Neural cell (in vitro differentiated cells): ENCODE data around the gene HPD. TPM values are rescaled to one million over a fixed set of nuclear protein-coding genes. Genes with fewer than 3 reads are reported as not detected.
A peak's percentile ranks its signal among the peaks of the same experiment; 100 is the strongest.

Experiments
- H2AFZ ChIP-seq: fragments of 200-600, 300-800 bp; sonication (generic), shearing (Covaris generic); 2 replicates; pipeline ENCODE4 v1.6.0; 2014; ENCODE audit warnings: low read depth, mild to moderate bottlenecking, antibody characterized with exemption, low read length, moderate library complexity
- H3F3A ChIP-seq: fragments of 200-600 bp; shearing (Covaris generic); 2 replicates; pipeline ENCODE4 v1.6.1; 2016; ENCODE audit warnings: mild to moderate bottlenecking, moderate library complexity, mixed read lengths, antibody characterized with exemption, low read length; ENCODE audit not compliant: insufficient read depth, poor library complexity, severe bottlenecking
- H3K27ac ChIP-seq: fragments of 200-600, 300-800 bp; sonication (generic), shearing (Covaris generic); 2 replicates; pipeline ENCODE4 v1.5.1; 2014; ENCODE audit warnings: mild to moderate bottlenecking, low read length, moderate library complexity
- H3K27me3 ChIP-seq: fragments of 300-800, 200-600 bp; sonication (generic), shearing (Covaris generic); 2 replicates; pipeline ENCODE4 v1.6.0; 2014; ENCODE audit warnings: mild to moderate bottlenecking, low read depth, low read length, moderate library complexity; ENCODE audit not compliant: insufficient read depth
- H3K36me3 ChIP-seq: fragments of 300-800, 200-600 bp; sonication (generic), shearing (Covaris generic); 2 replicates; pipeline ENCODE4 v1.5.1; 2014; ENCODE audit warnings: mild to moderate bottlenecking, antibody characterized with exemption, low read length, moderate library complexity; ENCODE audit not compliant: insufficient read depth
- H3K4me2 ChIP-seq: fragments of 300-800, 200-600 bp; sonication (generic), shearing (Covaris generic); 2 replicates; pipeline ENCODE4 v1.6.0; 2014; ENCODE audit warnings: mild to moderate bottlenecking, low read length
- H3K4me3 ChIP-seq: fragments of 300-800, 200-600 bp; sonication (generic), shearing (Covaris generic); 2 replicates; pipeline ENCODE4 v1.5.1; 2014; ENCODE audit warnings: mild to moderate bottlenecking, low read length, moderate library complexity
- H3K79me2 ChIP-seq: fragments of 200-600 bp; shearing (Covaris generic); replicated peaks from 2 replicates; pipeline ENCODE4 v1.6.0; 2014; ENCODE audit warnings: mild to moderate bottlenecking, low read length, moderate library complexity; ENCODE audit not compliant: insufficient read depth
- H3K9ac ChIP-seq: fragments of 300-800, 200-600 bp; sonication (generic), shearing (Covaris generic); 2 replicates; pipeline ENCODE4 v1.6.1; 2016; ENCODE audit warnings: mild to moderate bottlenecking, low read length, mixed read lengths
- H3K9me2 ChIP-seq: fragments of 200-600 bp; shearing (Covaris generic); 2 replicates; pipeline ENCODE4 v1.6.1; 2016; ENCODE audit warnings: mild to moderate bottlenecking, low read length, mixed read lengths; ENCODE audit not compliant: insufficient read depth
- H3K9me3 ChIP-seq: fragments of 200-600, 300-800 bp; sonication (generic), shearing (Covaris generic); 2 replicates; pipeline ENCODE4 v1.6.1; 2016; ENCODE audit warnings: mild to moderate bottlenecking, mixed run types, low read length, moderate library complexity, mixed read lengths
- H4K20me1 ChIP-seq: fragments of 200-600 bp; shearing (Covaris generic); 2 replicates; pipeline ENCODE4 v1.6.1; 2016; ENCODE audit warnings: mild to moderate bottlenecking, mixed run types; ENCODE audit not compliant: insufficient read depth
- CTCF ChIP-seq: fragments of 450-650 bp; IDR thresholded peaks from 2 replicates; pipeline ENCODE4 v1.5.1; 2014; ENCODE audit warnings: antibody characterized with exemption, mild to moderate bottlenecking, moderate library complexity; ENCODE audit not compliant: poor library complexity, severe bottlenecking
- EP300 ChIP-seq: fragments of 450-650 bp; conservative IDR thresholded peaks from 2 replicates; pipeline ENCODE4 v1.6.1; 2014; ENCODE audit warnings: antibody characterized with exemption, mild to moderate bottlenecking, moderate library complexity; ENCODE audit not compliant: poor library complexity, severe bottlenecking
- MXI1 ChIP-seq: fragments of 450-650 bp; conservative IDR thresholded peaks from 2 replicates; pipeline ENCODE4 v1.6.1; 2014; ENCODE audit warnings: antibody characterized with exemption, mild to moderate bottlenecking; ENCODE audit not compliant: poor library complexity, severe bottlenecking
- POLR2AphosphoS5 ChIP-seq: IDR thresholded peaks from 2 replicates; pipeline ENCODE4 v1.6.1; 2012
- RAD21 ChIP-seq: fragments of 450-650 bp; conservative IDR thresholded peaks from 2 replicates; pipeline ENCODE4 v1.6.1; 2014; ENCODE audit warnings: antibody characterized with exemption, mild to moderate bottlenecking, moderate library complexity
- REST ChIP-seq: IDR thresholded peaks from 2 replicates; pipeline ENCODE4 v1.6.1; 2012; ENCODE audit warnings: borderline replicate concordance
- SMC3 ChIP-seq: fragments of 450-650 bp; conservative IDR thresholded peaks from 2 replicates; pipeline ENCODE4 v1.6.1; 2014; ENCODE audit warnings: antibody characterized with exemption, mild to moderate bottlenecking, moderate library complexity; ENCODE audit not compliant: poor library complexity
- polyA plus RNA-seq: library from polyadenylated mRNA; depleted of rRNA; stranded (reverse); fragments of >200 nt; gene quantifications from 2 replicates; pipeline ENCODE4 v1.2.3, GENCODE V29; 2014

Gene HPD
- polyA plus RNA-seq, 1 donor from 2014 or later, result not detected

GRCh38 chr12:121812320-121812871 is 46.3 kb downstream of the HPD start:
- Histone ChIP-seq H3K27me3 (no peaks in the 10 kb centered on the region), H3K9me2 (no peaks in the 10 kb centered on the region), H3K27ac (no peak overlapping the region), H3K9me3 (no peaks in the 10 kb centered on the region), H3K79me2 (peaks cover 70% of the 10 kb centered on the region), H3K4me3 (peak overlapping the region; percentile 81), H3K36me3 (no peaks in the 10 kb centered on the region), H2AFZ (no peak overlapping the region), H3K4me2 (peak overlapping the region; percentile 65), H4K20me1 (peaks cover 31% of the 10 kb centered on the region), H3K9ac (peak overlapping the region; percentile 61), H3F3A (no peaks in the 10 kb centered on the region)
- peak; percentile 64 for TF ChIP-seq CTCF
- peak; percentile 27 for TF ChIP-seq MXI1
- no peak for TF ChIP-seq EP300

GRCh38 chr12:121811434-121812319 is 47.0 kb downstream of the HPD start:
- H3F3A ChIP-seq, result no peaks in the 10 kb centered on the region
- no peak overlapping the region for H3K27ac ChIP-seq
- H3K4me3 ChIP-seq, result peak overlapping the region; percentile 81
- H4K20me1 ChIP-seq, result peaks cover 35% of the 10 kb centered on the region
- no peaks in the 10 kb centered on the region for H3K9me2 ChIP-seq
- peak overlapping the region; percentile 96 for H3K4me2 ChIP-seq
- peaks cover 77% of the 10 kb centered on the region for H3K79me2 ChIP-seq
- no peaks in the 10 kb centered on the region for H3K36me3 ChIP-seq
- TF ChIP-seq REST (no peak), RAD21 (peak; percentile 78), CTCF (peak; percentile 92), POLR2AphosphoS5 (no peak), MXI1 (peak; percentile 24), SMC3 (peak; percentile 79), EP300 (no peak)
- no peaks in the 10 kb centered on the region for H3K27me3 ChIP-seq
- peak overlapping the region; percentile 61 for H3K9ac ChIP-seq
- H3K9me3 ChIP-seq, result no peaks in the 10 kb centered on the region
- H2AFZ ChIP-seq, result no peak overlapping the region
